WTC11 (cell line): ENCODE data around the gene GET4.

Source experiments
- ZNF121 ChIP-seq: sonication (generic); formaldehyde crosslinking; IDR thresholded peaks from 2 replicates; pipeline ENCODE4 v1.8.0; 2023; ENCODE audit warnings: missing genetic modification reagents
- TF ChIP-seq, protein P1 (sequence below): fragments of 200-600 bp; IDR thresholded peaks from 2 replicates; pipeline ENCODE4 v1.8.0; 2022; ENCODE audit warnings: antibody characterized with exemption
- TF ChIP-seq, protein P2 (sequence below): sonication (generic); formaldehyde crosslinking; IDR thresholded peaks from 2 replicates; pipeline ENCODE4 v1.8.0; 2023; ENCODE audit warnings: mild to moderate bottlenecking, missing genetic modification reagents
- TF ChIP-seq, protein P3 (sequence below): sonication (generic); formaldehyde crosslinking; IDR thresholded peaks from 2 replicates; pipeline ENCODE4 v1.8.1; 2022; ENCODE audit warnings: missing genetic modification reagents, borderline replicate concordance

DNA sequence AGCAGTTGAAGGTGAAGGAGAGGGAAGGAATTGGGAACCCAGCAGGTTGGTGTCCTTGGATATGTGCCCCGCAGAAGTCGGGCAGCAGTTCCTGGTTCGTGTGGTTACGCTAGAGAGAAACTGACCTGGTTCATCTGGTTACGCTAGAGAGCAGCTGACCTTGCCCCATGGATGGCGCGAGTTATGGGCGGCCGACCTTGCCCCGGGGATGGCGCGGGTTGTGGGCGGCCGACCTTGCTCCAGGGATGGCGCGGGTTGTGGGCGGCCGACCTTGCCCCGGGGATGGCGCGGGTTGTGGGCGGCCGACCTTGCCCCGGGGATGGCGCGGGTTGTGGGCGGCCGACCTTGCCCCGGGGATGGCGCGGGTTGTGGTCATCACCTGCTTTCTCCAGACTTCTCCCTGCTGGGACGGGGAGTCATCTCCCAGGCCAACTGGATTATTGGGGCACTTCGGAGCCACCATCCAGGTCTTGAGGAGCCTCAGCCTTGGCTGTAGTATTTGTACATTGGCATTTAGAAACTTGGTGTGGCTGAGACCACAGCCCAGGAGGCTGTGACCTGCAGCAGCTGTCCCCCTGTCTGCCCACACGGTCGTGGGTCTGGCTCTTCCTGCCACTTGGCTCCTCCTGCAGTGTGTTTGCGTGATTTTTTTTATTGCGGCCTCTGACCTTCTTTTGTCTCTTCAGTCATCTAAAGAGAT, 6.1 kb downstream of the GET4 start:
- TF ChIP-seq, protein P1, sequence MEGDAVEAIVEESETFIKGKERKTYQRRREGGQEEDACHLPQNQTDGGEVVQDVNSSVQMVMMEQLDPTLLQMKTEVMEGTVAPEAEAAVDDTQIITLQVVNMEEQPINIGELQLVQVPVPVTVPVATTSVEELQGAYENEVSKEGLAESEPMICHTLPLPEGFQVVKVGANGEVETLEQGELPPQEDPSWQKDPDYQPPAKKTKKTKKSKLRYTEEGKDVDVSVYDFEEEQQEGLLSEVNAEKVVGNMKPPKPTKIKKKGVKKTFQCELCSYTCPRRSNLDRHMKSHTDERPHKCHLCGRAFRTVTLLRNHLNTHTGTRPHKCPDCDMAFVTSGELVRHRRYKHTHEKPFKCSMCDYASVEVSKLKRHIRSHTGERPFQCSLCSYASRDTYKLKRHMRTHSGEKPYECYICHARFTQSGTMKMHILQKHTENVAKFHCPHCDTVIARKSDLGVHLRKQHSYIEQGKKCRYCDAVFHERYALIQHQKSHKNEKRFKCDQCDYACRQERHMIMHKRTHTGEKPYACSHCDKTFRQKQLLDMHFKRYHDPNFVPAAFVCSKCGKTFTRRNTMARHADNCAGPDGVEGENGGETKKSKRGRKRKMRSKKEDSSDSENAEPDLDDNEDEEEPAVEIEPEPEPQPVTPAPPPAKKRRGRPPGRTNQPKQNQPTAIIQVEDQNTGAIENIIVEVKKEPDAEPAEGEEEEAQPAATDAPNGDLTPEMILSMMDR = no peak
- TF ChIP-seq, protein P2, sequence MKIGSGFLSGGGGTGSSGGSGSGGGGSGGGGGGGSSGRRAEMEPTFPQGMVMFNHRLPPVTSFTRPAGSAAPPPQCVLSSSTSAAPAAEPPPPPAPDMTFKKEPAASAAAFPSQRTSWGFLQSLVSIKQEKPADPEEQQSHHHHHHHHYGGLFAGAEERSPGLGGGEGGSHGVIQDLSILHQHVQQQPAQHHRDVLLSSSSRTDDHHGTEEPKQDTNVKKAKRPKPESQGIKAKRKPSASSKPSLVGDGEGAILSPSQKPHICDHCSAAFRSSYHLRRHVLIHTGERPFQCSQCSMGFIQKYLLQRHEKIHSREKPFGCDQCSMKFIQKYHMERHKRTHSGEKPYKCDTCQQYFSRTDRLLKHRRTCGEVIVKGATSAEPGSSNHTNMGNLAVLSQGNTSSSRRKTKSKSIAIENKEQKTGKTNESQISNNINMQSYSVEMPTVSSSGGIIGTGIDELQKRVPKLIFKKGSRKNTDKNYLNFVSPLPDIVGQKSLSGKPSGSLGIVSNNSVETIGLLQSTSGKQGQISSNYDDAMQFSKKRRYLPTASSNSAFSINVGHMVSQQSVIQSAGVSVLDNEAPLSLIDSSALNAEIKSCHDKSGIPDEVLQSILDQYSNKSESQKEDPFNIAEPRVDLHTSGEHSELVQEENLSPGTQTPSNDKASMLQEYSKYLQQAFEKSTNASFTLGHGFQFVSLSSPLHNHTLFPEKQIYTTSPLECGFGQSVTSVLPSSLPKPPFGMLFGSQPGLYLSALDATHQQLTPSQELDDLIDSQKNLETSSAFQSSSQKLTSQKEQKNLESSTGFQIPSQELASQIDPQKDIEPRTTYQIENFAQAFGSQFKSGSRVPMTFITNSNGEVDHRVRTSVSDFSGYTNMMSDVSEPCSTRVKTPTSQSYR (CRISPR knock-in tag) = no peak
- TF ChIP-seq, protein P3, sequence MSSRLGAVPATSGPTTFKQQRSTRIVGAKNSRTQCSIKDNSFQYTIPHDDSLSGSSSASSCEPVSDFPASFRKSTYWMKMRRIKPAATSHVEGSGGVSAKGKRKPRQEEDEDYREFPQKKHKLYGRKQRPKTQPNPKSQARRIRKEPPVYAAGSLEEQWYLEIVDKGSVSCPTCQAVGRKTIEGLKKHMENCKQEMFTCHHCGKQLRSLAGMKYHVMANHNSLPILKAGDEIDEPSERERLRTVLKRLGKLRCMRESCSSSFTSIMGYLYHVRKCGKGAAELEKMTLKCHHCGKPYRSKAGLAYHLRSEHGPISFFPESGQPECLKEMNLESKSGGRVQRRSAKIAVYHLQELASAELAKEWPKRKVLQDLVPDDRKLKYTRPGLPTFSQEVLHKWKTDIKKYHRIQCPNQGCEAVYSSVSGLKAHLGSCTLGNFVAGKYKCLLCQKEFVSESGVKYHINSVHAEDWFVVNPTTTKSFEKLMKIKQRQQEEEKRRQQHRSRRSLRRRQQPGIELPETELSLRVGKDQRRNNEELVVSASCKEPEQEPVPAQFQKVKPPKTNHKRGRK (CRISPR knock-in tag) = no peak
- no peak for TF ChIP-seq ZNF121
